ENCODE measurements around the gene IRF2BPL. TPM values are rescaled to one million over a fixed set of nuclear protein-coding genes. Genes with fewer than 3 reads are reported as not detected.

Gene IRF2BPL
- total and polyA plus RNA-seq, 2 of the 8 experiments (the other 6 are each of a cell fraction or from before 2014, with no cell fraction given), result 18.8 to 57.0 TPM

DNA sequence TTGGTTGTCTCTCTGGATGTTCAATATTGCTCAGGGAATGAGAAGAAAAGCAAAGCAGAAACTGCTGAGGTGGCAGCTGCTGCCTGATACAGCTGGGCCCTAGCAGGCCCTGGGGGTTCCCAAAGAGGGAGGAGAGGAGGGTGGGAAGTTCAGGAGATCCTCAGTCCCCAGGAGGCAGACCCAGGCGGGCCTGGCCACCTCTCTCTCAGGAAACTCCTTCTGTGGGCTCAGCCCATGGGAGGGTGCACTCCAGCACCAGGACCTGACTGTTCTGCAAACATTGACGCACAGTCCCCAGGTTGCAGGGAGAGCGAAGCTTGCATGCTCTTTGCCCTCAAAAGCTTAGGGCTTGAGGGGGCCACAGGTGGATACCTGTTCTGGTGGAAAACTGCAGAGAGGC is 29.6 kb downstream of the IRF2BPL start:
- Histone ChIP-seq H4K5ac (ENCODE audit: insufficient read length, low read depth, low read length) (no peak overlapping the region), H3K79me2 (ENCODE audit: control insufficient read depth in 1 of 2, insufficient read depth in 2 of 2, low read length in 2 of 2) (no peaks in the 10 kb centered on the region), H3K27ac (ENCODE audit: low read depth, low read length) (no peak overlapping the region), H3K4me2 (ENCODE audit: insufficient read depth in 1 of 2, low read depth in 2 of 2, low read length in 2 of 2) (no peak overlapping the region), H3K9ac (replicated peaks in 1 of 4; ENCODE audit: extremely low read depth in 1 of 4, low read depth in 3 of 4, low read length in 3 of 4) (no peak overlapping the region), H2BK12ac (ENCODE audit: low read depth, low read length) (peak overlapping the region; percentile 90; the same call in 1 of the 2 replicates), H3K23me2 (ENCODE audit: low read depth, low read length) (peaks cover 3% of the 10 kb centered on the region; the same call in 1 of the 2 replicates), H3K4me1 (replicated peaks in 1 of 4; ENCODE audit: control insufficient read depth in 3 of 4, insufficient read depth in 4 of 4, low read length in 3 of 4) (peaks cover 13 to 27% (median 19%) of the 10 kb centered on the region in 4 experiments), H3K18ac (ENCODE audit: extremely low read depth, low read length) (peak overlapping the region; percentile 19; the same call in 1 of the 2 replicates), H2BK5ac (ENCODE audit: low read depth, low read length) (0 out of 2 replicates have a peak overlapping the region, but pooled peaks have one; percentile 16), H4K20me1 (replicated peaks in 1 of 2; ENCODE audit: control insufficient read depth in 1 of 2, insufficient read depth in 2 of 2, low read length in 2 of 2) (no peaks in the 10 kb centered on the region), H4K8ac (ENCODE audit: extremely low read depth, insufficient read depth, low read length) (no peak overlapping the region), H2BK120ac (replicated peaks; ENCODE audit: low read depth, low read length) (no peak overlapping the region), H4K91ac (replicated peaks; ENCODE audit: insufficient read length, low read length) (no peak overlapping the region), H3K4me3 (ENCODE audit: extremely low read depth in 1 of 4, insufficient read depth in 2 of 4, low read depth in 3 of 4, low read length in 4 of 4) (no peak overlapping the region), H3K36me3 (ENCODE audit: control insufficient read depth in 2 of 4, insufficient read depth in 4 of 4, low read length in 3 of 4) (no peaks in the 10 kb centered on the region), H3K4ac (replicated peaks; ENCODE audit: insufficient read length, low read depth, low read length) (no peak overlapping the region), H2BK20ac (ENCODE audit: low read length) (0 out of 2 replicates have a peak overlapping the region, but pooled peaks have one; percentile 72), H3K79me1 (ENCODE audit: low read depth, low read length) (no peaks in the 10 kb centered on the region), H3K56ac (replicated peaks; ENCODE audit: insufficient read length, low read depth, low read length) (no peak overlapping the region), H2BK15ac (ENCODE audit: low read length) (0 out of 2 replicates have a peak overlapping the region, but pooled peaks have one; percentile 81), H3K14ac (ENCODE audit: insufficient read length) (no peak overlapping the region), H3K9me3 (ENCODE audit: insufficient read depth in 2 of 2, low read depth in 1 of 2, low read length in 1 of 2) (no peaks in the 10 kb centered on the region), H3K23ac (ENCODE audit: insufficient read length) (no peak overlapping the region), H2AFZ (ENCODE audit: low read length) (no peak overlapping the region), H3K27me3 (replicated peaks in 1 of 4; ENCODE audit: control insufficient read depth in 3 of 4, extremely low read depth in 1 of 4, insufficient read depth in 3 of 4, low read length in 3 of 4) (peaks cover 0 to 1% (median 0%) of the 10 kb centered on the region in 4 experiments; a peak in 1 of 7 replicates), H2AK5ac (ENCODE audit: low read depth, low read length) (peak overlapping the region; percentile 32; the same call in 1 of the 2 replicates)
- no peak for FAIRE-seq
- TF ChIP-seq RNF2 (IDR thresholded peaks at IDR 0.05; ENCODE audit: borderline replicate concordance, low read depth, low read length, missing control alignments, poor library complexity, severe bottlenecking) (no peak), RXRA (IDR thresholded peaks at IDR 0.05; ENCODE audit: insufficient read depth, low read depth, low read length) (no peak), BRCA1 (IDR thresholded peaks at IDR 0.05; ENCODE audit: low read depth, low read length) (no peak), JUN (IDR thresholded peaks at IDR 0.05; ENCODE audit: low read depth, low read length) (no peak), EGR1 (IDR thresholded peaks at IDR 0.05; ENCODE audit: borderline replicate concordance, low read depth, low read length) (no peak), SUZ12 (IDR thresholded peaks at IDR 0.05; ENCODE audit: low read length) (no peak), RAD21 (IDR thresholded peaks at IDR 0.05 in 1 of 2, conservative IDR thresholded peaks at IDR 0.05 in 1 of 2; ENCODE audit: low read depth in 2 of 2, low read length in 2 of 2) (no peak)
- TF ChIP-seq, protein P1, sequence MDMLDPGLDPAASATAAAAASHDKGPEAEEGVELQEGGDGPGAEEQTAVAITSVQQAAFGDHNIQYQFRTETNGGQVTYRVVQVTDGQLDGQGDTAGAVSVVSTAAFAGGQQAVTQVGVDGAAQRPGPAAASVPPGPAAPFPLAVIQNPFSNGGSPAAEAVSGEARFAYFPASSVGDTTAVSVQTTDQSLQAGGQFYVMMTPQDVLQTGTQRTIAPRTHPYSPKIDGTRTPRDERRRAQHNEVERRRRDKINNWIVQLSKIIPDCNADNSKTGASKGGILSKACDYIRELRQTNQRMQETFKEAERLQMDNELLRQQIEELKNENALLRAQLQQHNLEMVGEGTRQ (IDR thresholded peaks at IDR 0.05; ENCODE audit: low read length), result no peak
- POLR2A ChIA-PET (ENCODE audit: partially characterized antibody), result interaction anchor here (1.9 kb wide), 2 partner anchors 10 to 37 kb away, joined by 5 to 6 read pairs; no protein-coding TSS in a partner anchor
- no peak for DNase-seq (ENCODE audit: low read depth in 1 of 2, low spot score in 2 of 2)
- CTCF ChIA-PET (ENCODE audit: partially characterized antibody), result interaction anchor here (0.6 to 4.9 kb wide), 14 partner anchors 10 to 123 kb away, joined by 3 to 25 read pairs (median 8); no protein-coding TSS in a partner anchor
- WGBS, 2 experiments (ENCODE audit: extremely low coverage in 1 of 2, insufficient coverage in 1 of 2, insufficient read length in 1 of 2, insufficient replicate concordance in 2 of 2, low coverage in 1 of 2, low lambda C conversion rate in 2 of 2, missing lambda C conversion rate in 1 of 2), result 89% methylated on average over 3 of the region's 3 CpGs; no CpG with 5 or more reads in 1 of the 2 experiments
